ENCODE measurements around the gene EPC1.

DNA sequence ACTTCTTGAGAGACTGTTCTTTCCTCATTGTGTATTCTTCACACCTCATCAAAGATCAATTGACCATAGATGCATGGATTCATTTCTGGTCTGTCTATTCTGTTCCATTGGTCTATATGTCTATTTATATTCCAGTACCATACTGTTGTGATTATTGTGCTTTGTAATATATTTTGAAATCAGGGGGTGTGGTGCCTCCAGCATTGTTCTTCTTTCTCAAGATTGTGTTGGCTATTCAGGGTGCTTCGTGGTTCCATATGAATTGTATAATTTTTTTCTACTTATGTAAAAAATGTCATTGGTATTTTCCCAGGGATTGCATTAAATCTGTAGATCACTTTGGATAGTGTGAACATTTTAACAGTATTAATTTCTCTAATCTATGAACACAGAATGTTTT, 106.5 kb downstream of the EPC1 start:
- no peak for TF ChIP-seq POLR2A (IDR thresholded peaks at IDR 0.05)
- TF ChIP-seq, protein P1, sequence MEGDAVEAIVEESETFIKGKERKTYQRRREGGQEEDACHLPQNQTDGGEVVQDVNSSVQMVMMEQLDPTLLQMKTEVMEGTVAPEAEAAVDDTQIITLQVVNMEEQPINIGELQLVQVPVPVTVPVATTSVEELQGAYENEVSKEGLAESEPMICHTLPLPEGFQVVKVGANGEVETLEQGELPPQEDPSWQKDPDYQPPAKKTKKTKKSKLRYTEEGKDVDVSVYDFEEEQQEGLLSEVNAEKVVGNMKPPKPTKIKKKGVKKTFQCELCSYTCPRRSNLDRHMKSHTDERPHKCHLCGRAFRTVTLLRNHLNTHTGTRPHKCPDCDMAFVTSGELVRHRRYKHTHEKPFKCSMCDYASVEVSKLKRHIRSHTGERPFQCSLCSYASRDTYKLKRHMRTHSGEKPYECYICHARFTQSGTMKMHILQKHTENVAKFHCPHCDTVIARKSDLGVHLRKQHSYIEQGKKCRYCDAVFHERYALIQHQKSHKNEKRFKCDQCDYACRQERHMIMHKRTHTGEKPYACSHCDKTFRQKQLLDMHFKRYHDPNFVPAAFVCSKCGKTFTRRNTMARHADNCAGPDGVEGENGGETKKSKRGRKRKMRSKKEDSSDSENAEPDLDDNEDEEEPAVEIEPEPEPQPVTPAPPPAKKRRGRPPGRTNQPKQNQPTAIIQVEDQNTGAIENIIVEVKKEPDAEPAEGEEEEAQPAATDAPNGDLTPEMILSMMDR (IDR thresholded peaks at IDR 0.05) = no peak

Data from body of pancreas (tissue), 4 donors.